GM23338 (cell line): ENCODE measurements around the gene SPATA31C1.

Source experiments
- CREB1 ChIP-seq: fragments of 250-450 bp; sonication (Bioruptor Pico); IDR thresholded peaks from 2 replicates; pipeline ENCODE4 v1.5.0; 2020; ENCODE audit warnings: low read depth, mild to moderate bottlenecking, moderate library complexity
- CTCF ChIP-seq, 2 experiments: fragments of 200-600 bp in 1 of 2; sonication (generic) in 1 of 2; conservative IDR thresholded peaks; 2 replicates each; pipeline versions ENCODE4 v1.5.1 to v1.6.1; 2016 to 2017; ENCODE audit warnings: antibody characterized with exemption in 2 of 2, low read depth in 2 of 2, mild to moderate bottlenecking in 2 of 2, moderate library complexity in 1 of 2
- ETS1 ChIP-seq: IDR thresholded peaks from 2 replicates; pipeline ENCODE4 v1.6.1; 2016; ENCODE audit warnings: antibody characterized with exemption
- EZH2 ChIP-seq: fragments of 200-600 bp; sonication (generic); IDR thresholded peaks from one replicate; pipeline ENCODE4 v1.8.0; 2017; ENCODE audit warnings: antibody characterized with exemption, mild to moderate bottlenecking, low read depth; ENCODE audit not compliant: unreplicated experiment
- EZH2phosphoT487 ChIP-seq: fragments of 200-600 bp; sonication (generic); IDR thresholded peaks from one replicate; pipeline ENCODE4 v1.8.1; 2018; ENCODE audit warnings: antibody characterized with exemption; ENCODE audit not compliant: unreplicated experiment
- JUNB ChIP-seq: IDR thresholded peaks from one replicate; pipeline ENCODE4 v1.6.1; 2016; ENCODE audit warnings: antibody characterized with exemption; ENCODE audit not compliant: unreplicated experiment
- NANOG ChIP-seq: IDR thresholded peaks from 2 replicates; pipeline ENCODE4 v1.6.1; 2016; ENCODE audit warnings: antibody characterized with exemption, borderline replicate concordance
- POLR2AphosphoS5 ChIP-seq: IDR thresholded peaks from 2 replicates; pipeline ENCODE4 v1.6.1; 2016; ENCODE audit warnings: antibody characterized with exemption, low read depth
- REST ChIP-seq: IDR thresholded peaks from one replicate; pipeline ENCODE4 v1.6.1; 2018; ENCODE audit warnings: antibody characterized with exemption; ENCODE audit not compliant: unreplicated experiment
- ZNF114 ChIP-seq: fragments of 250-450 bp; sonication (Bioruptor Pico); IDR thresholded peaks from 2 replicates; pipeline ENCODE4 v1.5.0; 2020; ENCODE audit warnings: mild to moderate bottlenecking, moderate library complexity
- ZNF331 ChIP-seq: fragments of 250-450 bp; sonication (Bioruptor Pico); IDR thresholded peaks from 2 replicates; pipeline ENCODE4 v1.5.0; 2020; ENCODE audit warnings: low read depth, mild to moderate bottlenecking, moderate library complexity
- ZNF462 ChIP-seq: fragments of 250-450 bp; sonication (Bioruptor Pico); IDR thresholded peaks from 2 replicates; pipeline ENCODE4 v1.5.0; 2020; ENCODE audit warnings: mild to moderate bottlenecking, moderate library complexity

- no peak for TF ChIP-seq CTCF (conservative IDR thresholded peaks at IDR 0.05; ENCODE audit: low read depth in 2 of 2)
- TF ChIP-seq EZH2phosphoT487, result no peak
- TF ChIP-seq EZH2, result no peak
- TF ChIP-seq CREB1 (CRISPR knock-in tag), result no peak
- no peak for TF ChIP-seq POLR2AphosphoS5
- TF ChIP-seq ZNF331 (CRISPR knock-in tag), result no peak
- no peak for TF ChIP-seq REST
- no peak for TF ChIP-seq JUNB
- TF ChIP-seq ETS1, result no peak
- TF ChIP-seq ZNF462 (CRISPR knock-in tag), result no peak
- no peak for TF ChIP-seq ZNF114 (CRISPR knock-in tag)
- TF ChIP-seq NANOG, result no peak
These were observed 52.8 kb downstream of the SPATA31C1 start for GRCh38 chr9:87970602-87971001.
